Measurements from ENCODE around the gene GNG4.
"Not testable (repeated sequence)": the region's sequence is repeated elsewhere in the genome, so short reads cannot be mapped to it uniquely, and the experiment has no call there.

Gene GNG4

GRCh38 chr1:235650341-235651169 lies 971 bp upstream of the GNG4 start:
- ChIA-PET POLR2A (no interaction called here), CTCF (no interaction called here)
- TF ChIP-seq SUZ12 (IDR thresholded peaks at IDR 0.05) (no peak), SP1 (IDR thresholded peaks at IDR 0.05) (no peak), BHLHE40 (IDR thresholded peaks at IDR 0.05; ENCODE audit: borderline replicate concordance) (no peak), LEF1 (IDR thresholded peaks at IDR 0.05; ENCODE audit: borderline replicate concordance) (no peak), ARNT (IDR thresholded peaks at IDR 0.05) (no peak), HDGF (IDR thresholded peaks at IDR 0.05; ENCODE audit: borderline replicate concordance) (no peak), CTBP1 (IDR thresholded peaks at IDR 0.05; ENCODE audit: borderline replicate concordance) (no peak), ZNF384 (IDR thresholded peaks at IDR 0.05) (no peak), NFRKB (IDR thresholded peaks at IDR 0.05) (no peak), FOXK2 (IDR thresholded peaks at IDR 0.05) (no peak), FOXM1 (IDR thresholded peaks at IDR 0.05; ENCODE audit: borderline replicate concordance) (no peak), PKNOX1 (IDR thresholded peaks at IDR 0.05) (no peak), L3MBTL2 (conservative IDR thresholded peaks at IDR 0.05) (no peak), ELF4 (IDR thresholded peaks at IDR 0.05) (no peak), FOXA1 (IDR thresholded peaks at IDR 0.05) (no peak), TARDBP (IDR thresholded peaks at IDR 0.05) (no peak)
- no peak for DNase-seq (ENCODE audit: extremely low spot score)

- TF ChIP-seq NFRKB (IDR thresholded peaks at IDR 0.05), result no peak
- no peak for TF ChIP-seq CTBP1 (IDR thresholded peaks at IDR 0.05; ENCODE audit: borderline replicate concordance)
- ChIA-PET CTCF (no interaction called here), POLR2A (no interaction called here)
- DNase-seq (ENCODE audit: extremely low spot score), result peak; percentile 78
Measured at GRCh38 chr1:235648954-235649367, 623 bp downstream of the GNG4 start.

- peak; percentile 52 for DNase-seq (ENCODE audit: extremely low spot score)
- TF ChIP-seq L3MBTL2 (conservative IDR thresholded peaks at IDR 0.05) (peak; percentile 27; the same call in 1 of the 2 replicates), FOXM1 (IDR thresholded peaks at IDR 0.05; ENCODE audit: borderline replicate concordance) (no peak), TARDBP (IDR thresholded peaks at IDR 0.05) (no peak), BHLHE40 (IDR thresholded peaks at IDR 0.05; ENCODE audit: borderline replicate concordance) (no peak), ELF4 (IDR thresholded peaks at IDR 0.05) (no peak), ARNT (IDR thresholded peaks at IDR 0.05) (no peak), PKNOX1 (IDR thresholded peaks at IDR 0.05) (peak; percentile 78; the same call in 1 of the 2 replicates), FOXK2 (IDR thresholded peaks at IDR 0.05) (no peak), SUZ12 (IDR thresholded peaks at IDR 0.05) (no peak), SP1 (IDR thresholded peaks at IDR 0.05) (no peak), HDGF (IDR thresholded peaks at IDR 0.05; ENCODE audit: borderline replicate concordance) (no peak), LEF1 (IDR thresholded peaks at IDR 0.05; ENCODE audit: borderline replicate concordance) (no peak), CTBP1 (IDR thresholded peaks at IDR 0.05; ENCODE audit: borderline replicate concordance) (no peak), NFRKB (IDR thresholded peaks at IDR 0.05) (no peak), FOXA1 (IDR thresholded peaks at IDR 0.05) (no peak), ZNF384 (IDR thresholded peaks at IDR 0.05) (no peak)
- ChIA-PET POLR2A (no interaction called here), CTCF (interaction anchor here (0.7 kb wide), 1 partner anchor 1276 kb away, joined by 4 read pairs; no protein-coding TSS in a partner anchor)
Measured at GRCh38 chr1:235648407-235648907, 1.1 kb downstream of the GNG4 start.

- POLR2A ChIA-PET; DNase-seq (ENCODE audit: extremely low spot score); CTCF ChIA-PET: not testable (repeated sequence)
Measured at GRCh38 chr1:235647537-235647936, 2.0 kb downstream of the GNG4 start.

GRCh38 chr1:235646463-235646862 lies 3.1 kb downstream of the GNG4 start:
- TF ChIP-seq FOXA1 (IDR thresholded peaks at IDR 0.05), result no peak
- no peak for TF ChIP-seq FOXM1 (IDR thresholded peaks at IDR 0.05; ENCODE audit: borderline replicate concordance)
- TF ChIP-seq CTBP1 (IDR thresholded peaks at IDR 0.05; ENCODE audit: borderline replicate concordance), result no peak
- no peak for TF ChIP-seq SP1 (IDR thresholded peaks at IDR 0.05)
- ChIA-PET POLR2A (no interaction called here), CTCF (no interaction called here)
- no peak for DNase-seq (ENCODE audit: extremely low spot score)

- CTCF ChIA-PET, result no interaction called here
Measured at GRCh38 chr1:235644693-235645305, 4.8 kb downstream of the GNG4 start.

More at GRCh38 chr1:235644693-235645305, 4.8 kb downstream of the GNG4 start:
- POLR2A ChIA-PET, result no interaction called here
- TF ChIP-seq FOXK2 (IDR thresholded peaks at IDR 0.05) (no peak), ELF4 (IDR thresholded peaks at IDR 0.05) (no peak), ARNT (IDR thresholded peaks at IDR 0.05) (no peak), CTBP1 (IDR thresholded peaks at IDR 0.05; ENCODE audit: borderline replicate concordance) (no peak), L3MBTL2 (conservative IDR thresholded peaks at IDR 0.05) (no peak), LEF1 (IDR thresholded peaks at IDR 0.05; ENCODE audit: borderline replicate concordance) (no peak), FOXM1 (IDR thresholded peaks at IDR 0.05; ENCODE audit: borderline replicate concordance) (no peak), SUZ12 (IDR thresholded peaks at IDR 0.05) (no peak), HDGF (IDR thresholded peaks at IDR 0.05; ENCODE audit: borderline replicate concordance) (no peak), FOXA1 (IDR thresholded peaks at IDR 0.05) (no peak), NFRKB (IDR thresholded peaks at IDR 0.05) (no peak), SP1 (IDR thresholded peaks at IDR 0.05) (no peak)
- no peak for DNase-seq (ENCODE audit: extremely low spot score)
